Activated T-cell treated with anti-CD3 and anti-CD28 coated beads for 1 hour (primary cell): ENCODE results near the gene UBA3.

Experiments
- DNase-seq: peaks from one replicate; pipeline ENCODE4 v3.0.0-alpha.2; 2020; ENCODE audit warnings: low read depth

The UBA3 gene

GRCh38 chr3:69080233-69080920 lies at the start of gene UBA3:
Gene UBA3 (minus strand): TSS chr3:69080365. CDS start chr3:69080353, 12 bp downstream.
- peak; percentile 93 for DNase-seq

- no peak for DNase-seq
These were observed 49.4 kb upstream of the UBA3 start for GRCh38 chr3:69129531-69129930.

- DNase-seq: no peak
These were observed 48.3 kb upstream of the UBA3 start for GRCh38 chr3:69128509-69128908.

GRCh38 chr3:69126999-69127398 lies 46.8 kb upstream of the UBA3 start:
- no peak for DNase-seq

DNA sequence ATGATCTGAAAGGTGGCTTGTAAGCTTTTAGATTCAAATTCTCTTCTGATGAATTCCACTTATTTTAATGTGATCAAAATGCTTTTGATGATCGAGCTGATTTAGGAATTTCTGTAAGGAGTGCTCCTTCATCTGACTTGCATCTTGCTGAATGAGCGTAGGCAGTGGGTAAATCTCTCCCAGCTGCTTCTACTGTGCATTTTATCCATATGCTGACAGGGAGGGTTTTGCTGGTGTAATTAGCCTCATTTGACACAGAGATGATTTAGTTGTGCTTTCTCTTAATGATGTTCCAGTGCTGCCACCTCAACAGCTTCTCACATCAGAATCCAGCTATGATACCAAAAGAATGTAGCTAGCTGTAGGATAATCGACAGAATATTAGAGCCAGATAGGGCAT lies 46.1 kb upstream of the UBA3 start:
- DNase-seq: no peak

DNA sequence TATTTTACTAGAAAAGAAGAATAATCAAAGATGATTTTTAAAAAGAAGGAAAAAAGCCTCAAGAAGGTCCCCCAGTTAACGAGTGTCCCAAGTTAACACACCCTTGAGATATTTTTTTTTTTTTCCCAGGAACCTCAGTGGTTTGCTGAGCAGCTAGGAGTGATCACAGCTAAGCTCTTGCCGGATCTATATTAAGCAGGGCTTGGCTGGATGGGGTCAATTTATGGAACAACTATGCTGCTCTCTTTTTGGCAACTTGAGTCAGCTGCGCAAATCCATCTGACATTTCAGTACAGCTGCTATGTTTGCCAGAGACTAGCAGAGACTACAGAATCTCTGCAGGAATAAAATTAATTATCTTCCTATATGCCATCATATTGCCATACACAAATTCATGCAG lies 42.2 kb upstream of the UBA3 start, which contains the start of gene LMOD3:
LMOD3 (minus strand) TSS at position 193 of the 400 bp plus-strand sequence. CDS start 209 bp downstream, outside the sequence.
- DNase-seq: no peak

DNA sequence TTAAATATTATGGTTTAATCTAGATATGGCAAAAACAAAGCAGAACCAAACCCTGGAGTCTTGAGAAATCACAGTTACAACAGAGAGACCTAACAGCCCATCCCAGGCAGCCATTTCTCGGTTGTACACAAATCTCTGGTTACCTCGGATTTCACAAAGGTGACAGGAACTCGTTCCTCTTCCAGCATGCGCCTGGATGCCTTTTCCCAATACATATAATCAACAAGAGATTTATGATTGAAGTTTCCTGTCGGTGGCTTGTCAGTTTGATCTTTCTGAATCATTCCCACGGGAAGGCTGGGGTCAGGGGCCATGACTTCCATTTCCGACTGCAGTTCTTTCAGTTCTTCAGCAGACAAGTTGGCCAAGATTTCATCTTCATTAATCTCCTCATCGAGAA lies 41.8 kb upstream of the UBA3 start:
- DNase-seq: no peak

DNA sequence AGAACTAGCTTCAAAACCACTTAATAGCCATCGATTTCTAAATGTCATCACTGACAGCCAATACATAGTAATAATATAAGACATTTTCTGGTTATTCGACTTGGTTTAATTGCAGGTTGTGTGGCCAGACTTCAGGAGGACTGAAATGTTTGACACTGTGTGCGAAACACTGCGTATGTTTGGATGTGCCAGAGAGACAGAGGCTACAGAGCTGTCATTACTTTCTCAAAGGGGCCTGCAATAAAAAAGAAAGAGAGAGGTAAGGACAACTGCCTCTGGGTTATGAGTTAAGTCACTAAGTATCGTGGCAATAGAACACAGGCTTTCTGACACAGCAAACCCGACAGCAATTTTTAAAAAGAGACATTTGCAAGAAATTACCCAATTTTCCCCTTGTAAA lies 41.3 kb upstream of the UBA3 start:
- DNase-seq: no peak

DNA sequence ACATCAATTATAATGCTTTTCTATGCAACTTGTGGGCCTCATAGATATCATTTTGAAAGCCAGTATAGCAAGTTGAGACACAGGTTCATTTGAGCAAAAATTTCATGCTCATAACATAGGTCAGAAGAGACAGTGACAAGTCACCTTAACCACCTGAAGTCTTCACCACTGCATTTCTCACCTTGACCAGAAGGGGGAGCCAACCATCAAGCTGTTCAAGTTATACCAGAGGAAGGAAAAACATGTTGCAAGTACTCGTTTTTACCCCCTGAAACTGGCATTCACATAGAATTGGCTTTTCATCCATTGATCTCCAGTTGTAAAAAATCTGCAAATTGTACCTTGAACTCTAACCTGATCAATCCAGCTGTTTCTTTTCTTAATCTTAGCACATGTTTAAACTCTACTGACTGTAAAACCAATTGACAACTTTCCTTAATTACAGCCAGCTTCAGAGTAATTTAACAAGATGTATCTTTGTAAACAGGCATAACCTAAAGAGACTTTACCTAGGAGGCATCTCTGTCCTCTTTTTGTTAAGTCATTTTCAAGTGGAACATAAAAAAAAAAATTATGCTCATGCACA lies 40.8 kb upstream of the UBA3 start:
- DNase-seq: peak; percentile 74

DNA sequence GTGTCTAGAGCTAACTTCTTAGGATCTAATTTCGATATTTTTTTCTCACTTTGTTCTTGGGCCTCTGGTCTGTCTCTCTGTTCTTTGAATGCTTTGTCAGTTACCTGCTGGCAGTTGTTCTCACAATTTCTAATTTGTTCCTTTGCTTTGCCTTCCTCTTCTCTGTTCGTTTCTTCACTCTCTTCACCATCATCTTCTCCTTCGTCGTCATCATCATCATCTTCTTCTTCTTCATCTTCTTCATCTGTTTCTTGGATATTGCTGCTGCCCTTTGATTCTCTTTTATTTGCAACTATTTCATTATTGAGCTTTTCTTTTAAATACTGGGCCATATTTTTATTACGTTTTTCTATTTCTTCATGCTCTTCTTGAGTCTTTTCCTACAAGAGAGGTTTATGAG lies 39.5 kb upstream of the UBA3 start:
- DNase-seq: no peak

DNA sequence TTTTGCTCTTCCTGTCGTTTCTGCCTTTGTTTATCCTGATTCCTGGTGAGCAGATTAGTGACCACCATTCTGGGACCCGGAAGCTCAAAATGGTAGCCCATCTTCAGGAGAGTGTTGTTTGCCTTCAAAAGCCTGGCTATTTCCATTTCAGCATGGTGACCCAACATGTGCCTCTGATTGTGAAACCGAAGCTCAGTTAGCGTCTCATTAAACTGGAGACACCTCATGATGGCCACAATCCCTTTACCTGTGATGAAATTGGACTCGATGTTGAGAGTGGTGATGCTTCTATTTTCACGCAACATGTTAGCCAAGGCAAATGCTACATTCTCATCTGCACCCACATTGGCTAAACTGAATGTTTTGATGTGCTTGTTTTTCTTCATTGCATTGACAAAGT lies 39.0 kb upstream of the UBA3 start:
- no peak for DNase-seq

DNA sequence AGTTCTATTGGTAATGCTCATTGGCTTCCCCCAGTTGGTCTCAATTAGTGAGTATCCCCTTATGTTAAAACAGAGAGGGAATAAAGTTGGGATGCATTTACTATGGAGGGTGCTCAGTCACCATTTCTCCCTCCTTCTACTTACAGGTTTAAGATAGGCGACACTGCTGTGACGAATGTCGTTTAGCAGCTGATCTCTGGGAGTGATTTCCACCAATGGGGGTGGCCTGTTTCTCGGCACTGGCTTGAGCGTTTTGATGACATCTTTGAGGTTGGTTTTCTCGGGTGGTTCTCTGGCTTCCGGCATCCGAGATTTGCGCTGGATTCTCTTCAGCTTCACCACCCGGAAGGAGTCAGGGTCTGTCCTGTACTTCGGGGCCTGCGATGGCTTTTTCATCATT lies 38.4 kb upstream of the UBA3 start:
- no peak for DNase-seq

GRCh38 chr3:69116897-69117296 lies 36.7 kb upstream of the UBA3 start:
- no peak for DNase-seq

- no peak for DNase-seq
These were observed 36.0 kb upstream of the UBA3 start for GRCh38 chr3:69116162-69116561.

- no peak for DNase-seq
These were observed 35.6 kb upstream of the UBA3 start for GRCh38 chr3:69115731-69116130.

DNA sequence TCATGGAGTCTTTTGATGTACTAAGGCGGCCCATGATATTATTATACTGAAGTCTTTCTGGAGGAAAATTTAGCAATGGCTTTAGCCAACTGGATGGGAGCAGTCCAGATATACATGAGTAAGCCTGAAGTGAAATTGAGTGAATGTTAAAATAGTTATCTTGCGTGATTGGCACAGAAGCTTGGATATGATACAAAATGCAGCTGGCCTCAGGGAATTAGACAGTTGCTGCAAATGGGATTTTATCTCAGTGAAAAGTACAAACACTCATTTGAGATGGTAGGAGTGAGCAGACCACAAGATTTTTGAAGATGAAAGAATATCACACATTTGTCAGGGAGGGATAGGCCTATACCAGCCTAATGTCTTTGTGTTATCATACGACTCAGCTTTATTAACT lies 33.4 kb upstream of the UBA3 start:
- no peak for DNase-seq

GRCh38 chr3:69110941-69111546 lies 30.9 kb upstream of the UBA3 start:
- DNase-seq: no peak

GRCh38 chr3:69108811-69109210 lies 28.6 kb upstream of the UBA3 start:
- no peak for DNase-seq

GRCh38 chr3:69107841-69108240 lies 27.7 kb upstream of the UBA3 start:
- DNase-seq: no peak

DNA sequence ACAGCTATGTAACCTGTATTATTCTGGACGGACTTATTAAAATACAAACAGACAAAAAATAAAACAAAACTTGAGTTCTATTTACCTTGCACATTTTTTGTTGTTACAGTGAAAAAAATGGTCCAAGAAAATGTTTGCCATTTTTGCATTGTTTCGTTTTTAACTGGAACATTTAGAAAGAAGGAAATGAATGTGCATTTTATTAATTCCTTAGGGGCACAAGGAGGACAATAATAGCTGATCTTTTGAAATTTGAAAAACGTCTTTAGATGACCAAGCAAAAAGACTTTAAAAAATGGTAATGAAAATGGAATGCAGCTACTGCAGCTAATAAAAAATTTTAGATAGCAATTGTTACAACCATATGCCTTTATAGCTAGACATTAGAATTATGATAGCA lies 25.2 kb upstream of the UBA3 start:
- DNase-seq: no peak

GRCh38 chr3:69104586-69104985 lies 24.4 kb upstream of the UBA3 start:
- DNase-seq: no peak

- no peak for DNase-seq
These were observed 23.0 kb upstream of the UBA3 start for GRCh38 chr3:69103123-69103522.

GRCh38 chr3:69102384-69102783 lies 22.2 kb upstream of the UBA3 start:
- no peak for DNase-seq

- no peak for DNase-seq
These were observed 19.4 kb upstream of the UBA3 start for GRCh38 chr3:69099576-69099975.
